Right hindlimb (tissue), 1 donor: ENCODE results near the gene CAST.
A peak's percentile ranks its signal among the peaks of the same experiment; 100 is the strongest.
"Not testable (repeated sequence)": the region's sequence is repeated elsewhere in the genome, so short reads cannot be mapped to it uniquely, and the experiment has no call there.

Source experiments
- DNase-seq: peaks from one replicate; pipeline ENCODE4 v3.0.0-alpha.2; 2018

The CAST gene

GRCh38 chr5:96714951-96715451, 52.8 kb downstream of the CAST start:
- DNase-seq, result peak; percentile 68

DNA sequence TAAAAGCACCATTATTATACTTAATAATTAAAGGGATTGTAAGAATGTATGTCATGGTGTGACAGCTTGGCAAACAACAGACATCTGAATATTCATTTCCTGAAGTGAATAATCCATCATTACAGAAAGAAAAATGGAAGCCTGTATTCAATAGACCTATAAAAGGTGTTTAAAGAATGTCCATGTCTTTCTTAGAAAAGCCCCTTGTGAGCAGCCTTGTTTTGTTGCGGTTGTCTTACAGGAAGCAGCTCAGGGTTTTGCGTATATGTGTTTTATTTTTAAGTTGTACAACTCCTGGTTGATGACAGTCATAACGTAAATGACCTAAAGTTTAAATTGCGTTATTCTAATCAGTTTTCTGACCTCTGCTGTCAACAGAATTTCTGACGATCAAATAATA, 53.8 kb downstream of the CAST start:
- no peak for DNase-seq

DNA sequence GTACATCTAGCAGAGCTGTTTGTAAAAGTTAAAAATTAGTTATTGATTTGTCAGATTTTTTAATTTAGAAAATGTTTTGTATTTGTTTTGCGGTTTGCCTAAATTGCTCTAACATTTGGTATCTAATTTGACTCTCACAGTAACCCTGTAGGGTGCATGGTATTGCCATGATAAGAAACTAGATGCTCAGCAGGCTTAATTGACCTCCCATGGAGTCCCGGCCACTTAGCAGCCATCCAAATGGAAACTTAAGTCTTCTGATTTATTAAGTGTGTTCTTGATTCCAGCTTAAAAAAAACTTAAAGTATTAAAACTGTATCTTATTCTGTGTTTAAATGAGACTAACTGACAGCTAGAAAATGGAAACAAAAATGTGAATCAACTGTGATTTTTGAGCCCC, 54.5 kb downstream of the CAST start:
- no peak for DNase-seq

DNA sequence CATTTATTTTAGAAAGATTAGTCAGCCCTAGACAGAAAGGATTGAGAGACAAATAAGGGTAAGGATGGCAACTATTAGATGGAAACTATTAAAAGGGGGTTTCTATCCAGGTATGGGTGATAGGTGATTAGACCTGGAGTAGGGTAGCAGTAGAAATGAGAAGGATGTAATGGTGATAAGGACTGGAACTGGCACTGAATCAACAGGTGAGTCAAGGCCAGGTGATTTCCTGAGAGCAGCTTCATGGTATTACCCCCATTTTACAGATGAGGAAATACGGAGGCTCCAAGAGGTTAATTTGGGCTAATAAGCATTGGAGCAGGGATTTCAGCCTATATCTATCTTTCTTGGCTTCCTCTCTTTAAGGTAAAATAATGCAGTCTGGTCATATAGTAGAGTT, 55.7 kb downstream of the CAST start:
- DNase-seq, result no peak

DNA sequence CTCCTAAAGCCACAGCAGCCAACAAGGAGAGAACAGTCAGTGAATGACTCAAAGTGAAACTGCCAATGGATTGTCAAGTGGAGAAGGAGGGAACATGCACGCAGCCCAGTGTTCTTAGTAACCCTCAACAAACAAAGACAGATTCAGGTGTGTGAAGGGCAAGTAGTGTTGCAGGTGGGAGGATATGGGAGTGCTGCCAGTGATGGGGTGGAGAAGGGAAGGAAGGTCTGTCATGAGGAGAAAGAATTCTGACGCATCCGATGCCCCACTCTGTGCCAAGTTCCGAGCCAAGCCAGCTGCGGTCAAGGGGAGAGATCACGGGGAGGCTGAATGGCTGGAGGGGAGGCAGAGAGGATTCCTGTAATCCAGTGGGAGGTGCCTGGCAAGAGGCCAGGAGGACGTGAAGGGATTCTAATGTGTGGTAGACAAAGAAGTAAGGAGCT, 56.5 kb downstream of the CAST start:
- DNase-seq, result no peak

DNA sequence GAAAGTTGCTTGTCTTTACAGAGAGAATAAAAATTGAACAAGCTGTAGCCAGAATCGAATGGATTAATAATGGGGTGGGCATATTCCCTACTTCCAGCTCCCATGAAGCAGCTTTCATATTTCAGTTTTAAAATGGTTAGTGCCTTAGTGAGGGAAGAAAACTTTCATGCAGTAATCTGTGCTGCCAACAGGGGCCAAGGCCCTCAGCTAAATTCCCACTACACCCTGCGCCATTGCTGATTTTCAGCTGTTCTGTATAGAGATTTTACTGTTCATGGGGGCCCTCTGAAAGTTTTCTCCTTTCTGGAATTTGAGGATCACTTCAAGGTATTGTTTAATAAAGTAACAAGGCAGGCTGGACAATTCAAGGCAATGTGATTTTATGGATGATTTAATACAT, 58.2 kb downstream of the CAST start:
- DNase-seq, result no peak

GRCh38 chr5:96721351-96721977, 59.3 kb downstream of the CAST start:
- DNase-seq, result no peak

- no peak for DNase-seq
Measured at GRCh38 chr5:96725257-96725656, 63.1 kb downstream of the CAST start.

- DNase-seq, result no peak
Measured at GRCh38 chr5:96726802-96727201, 64.6 kb downstream of the CAST start.

- no peak for DNase-seq
Measured at GRCh38 chr5:96729156-96729555, 67.0 kb downstream of the CAST start.

DNA sequence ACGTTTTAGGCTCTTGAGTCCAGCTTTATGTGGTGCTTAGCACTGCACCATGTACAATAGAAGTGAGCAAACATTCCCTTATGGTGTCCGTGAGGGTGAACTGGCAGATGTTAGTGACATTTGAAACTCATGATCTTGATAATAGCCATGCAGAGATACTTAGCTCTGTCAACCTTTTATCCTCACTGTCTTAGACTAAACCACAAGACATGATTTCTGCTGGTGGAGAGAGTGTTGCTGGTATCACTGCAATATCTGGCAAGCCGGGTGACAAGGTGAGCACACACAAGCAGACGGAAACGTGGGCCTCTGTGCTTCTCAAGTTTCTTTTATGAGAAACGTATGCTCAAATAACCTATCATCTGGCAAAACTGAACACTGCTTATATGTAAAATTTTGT, 68.4 kb downstream of the CAST start:
- DNase-seq, result no peak

- no peak for DNase-seq
Measured at GRCh38 chr5:96733771-96734500, 71.8 kb downstream of the CAST start.

DNA sequence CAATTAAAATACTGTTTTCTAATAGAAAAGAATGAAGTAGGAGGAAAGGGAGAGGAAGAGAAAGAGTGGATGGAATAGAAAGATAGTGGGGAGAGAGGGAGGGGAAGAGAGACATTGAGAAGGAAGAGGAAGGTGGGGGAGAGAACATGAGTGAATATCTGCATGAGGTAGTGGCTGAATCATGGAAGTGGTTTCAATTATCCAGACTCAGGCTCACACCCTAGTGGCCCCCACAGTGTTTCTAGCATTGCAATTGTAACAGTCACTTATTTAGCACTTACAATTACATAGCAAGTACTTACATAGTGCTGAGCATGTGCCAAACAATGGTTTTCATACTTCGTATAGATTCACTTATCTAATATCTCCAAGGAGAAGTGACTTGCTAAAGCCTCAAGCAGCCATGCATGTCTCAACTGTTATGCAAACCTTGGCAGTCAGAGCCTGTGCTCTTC, 72.7 kb downstream of the CAST start:
- no peak for DNase-seq

- no peak for DNase-seq
Measured at GRCh38 chr5:96736937-96737336, 74.8 kb downstream of the CAST start.

GRCh38 chr5:96741106-96741505, 78.9 kb downstream of the CAST start:
- no peak for DNase-seq

- DNase-seq, result no peak
Measured at GRCh38 chr5:96741891-96742309, 79.7 kb downstream of the CAST start.

GRCh38 chr5:96742538-96742937, 80.4 kb downstream of the CAST start:
- no peak for DNase-seq

DNA sequence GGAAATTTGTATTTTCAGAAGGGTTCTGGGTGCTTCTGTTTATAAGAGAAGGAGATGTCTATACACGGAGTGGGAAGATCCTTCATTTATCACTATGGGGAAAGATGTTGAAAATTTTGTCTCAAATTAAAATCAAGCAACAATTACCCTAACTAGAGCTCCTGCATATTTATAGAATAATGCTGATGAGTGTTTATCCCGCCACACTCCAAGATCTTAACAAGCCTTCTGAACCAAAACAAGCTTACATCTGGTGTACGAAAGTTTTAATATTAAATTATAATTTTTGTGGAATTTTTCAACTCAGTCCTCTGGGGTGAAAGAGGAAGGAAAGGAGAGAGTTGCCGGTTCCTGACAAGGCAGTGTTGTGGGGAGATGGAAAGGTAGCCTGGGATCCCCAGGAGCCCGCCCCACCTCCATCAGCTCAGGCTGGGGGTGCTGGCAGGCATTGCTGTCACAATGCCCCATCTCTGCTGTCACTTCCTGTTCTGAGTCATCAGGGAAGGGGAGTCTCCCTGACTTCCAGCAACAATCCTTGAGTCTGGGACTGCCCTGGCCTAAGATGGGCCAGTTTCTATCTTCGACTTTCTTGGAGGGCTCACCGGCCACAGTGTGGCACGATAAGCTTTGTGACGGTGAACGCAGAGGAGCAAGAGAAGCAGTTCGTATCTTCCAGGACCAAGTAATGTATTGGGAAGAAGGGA, 81.0 kb downstream of the CAST start:
- DNase-seq, result no peak

DNA sequence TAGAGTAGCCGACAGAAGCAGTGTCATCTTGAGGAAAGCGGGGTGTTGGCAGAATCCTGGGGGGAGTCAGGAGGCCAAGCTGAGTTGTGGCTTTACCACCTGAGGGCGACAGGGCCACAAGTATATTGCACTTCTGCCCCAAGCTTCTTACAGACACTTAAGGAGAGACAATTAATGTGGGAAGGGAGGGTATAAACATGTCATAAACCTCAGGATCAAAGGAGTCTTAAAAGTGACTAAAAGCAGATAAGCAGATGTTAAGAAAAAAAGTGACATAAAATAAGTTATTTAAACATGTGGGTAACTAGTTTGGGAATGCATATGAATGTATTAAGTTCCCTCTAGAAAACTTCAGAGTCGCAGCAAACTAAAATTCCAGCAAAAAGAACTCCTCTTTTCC, 81.6 kb downstream of the CAST start:
- no peak for DNase-seq

- not testable (repeated sequence) for DNase-seq
Measured at GRCh38 chr5:96744218-96744617, 82.0 kb downstream of the CAST start.

DNA sequence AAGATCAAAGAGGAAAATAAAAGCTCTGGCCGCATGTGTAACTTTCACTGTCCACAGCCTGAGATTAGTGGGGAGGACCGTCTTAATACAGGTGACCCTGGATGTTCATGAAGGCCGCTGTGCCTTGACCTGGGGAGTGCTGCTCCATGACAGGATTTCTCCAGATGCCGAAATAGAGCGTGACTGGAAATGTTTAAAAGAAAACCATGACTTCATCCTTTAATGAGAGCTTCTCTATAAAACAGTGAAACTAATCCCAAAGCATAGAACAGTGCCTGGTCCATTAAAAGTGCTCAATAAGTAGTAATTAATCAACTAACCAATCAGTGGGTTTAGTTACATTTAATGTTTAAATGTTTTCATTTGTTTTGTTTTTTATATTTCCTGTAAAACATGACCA, 82.8 kb downstream of the CAST start:
- no peak for DNase-seq

GRCh38 chr5:96745844-96746531, 83.8 kb downstream of the CAST start:
- DNase-seq, result no peak

- no peak for DNase-seq
Measured at GRCh38 chr5:96747720-96748119, 85.5 kb downstream of the CAST start.
